Trophoblast cell (in vitro differentiated cells and primary cell): ENCODE measurements around the gene ALG2.

Source experiments
- DNase-seq, 2 donors: peaks; one replicate each; pipeline ENCODE4 v3.0.0-alpha.2; 2016
- H2AFZ ChIP-seq: 2 replicates; pipeline ENCODE4 v1.6.1; 2013; ENCODE audit warnings: low read length, moderate library complexity, mild to moderate bottlenecking; ENCODE audit not compliant: insufficient read depth, poor library complexity
- H2AK5ac ChIP-seq: 2 replicates; pipeline ENCODE4 v1.6.1; 2013; ENCODE audit warnings: mild to moderate bottlenecking, low read length
- H2BK120ac ChIP-seq: 2 replicates; pipeline ENCODE4 v1.6.1; 2013; ENCODE audit warnings: low read length, mild to moderate bottlenecking, moderate library complexity; ENCODE audit not compliant: insufficient read depth, poor library complexity
- H2BK12ac ChIP-seq: 2 replicates; pipeline ENCODE4 v1.6.1; 2013; ENCODE audit warnings: mild to moderate bottlenecking, low read length, moderate library complexity
- H2BK5ac ChIP-seq: 2 replicates; pipeline ENCODE4 v1.6.1; 2013; ENCODE audit warnings: low read length, low read depth, moderate library complexity, mild to moderate bottlenecking; ENCODE audit not compliant: poor library complexity
- H3K14ac ChIP-seq: 2 replicates; pipeline ENCODE4 v1.6.1; 2013; ENCODE audit warnings: mild to moderate bottlenecking, low read length
- H3K18ac ChIP-seq: 2 replicates; pipeline ENCODE4 v1.6.1; 2013; ENCODE audit warnings: mild to moderate bottlenecking, low read length
- H3K23ac ChIP-seq: 2 replicates; pipeline ENCODE4 v1.6.1; 2013; ENCODE audit warnings: low read length
- H3K27ac ChIP-seq: 2 replicates; pipeline ENCODE4 v1.5.1; 2013; ENCODE audit warnings: low read depth, mild to moderate bottlenecking, inconsistent platforms, low read length, moderate library complexity
- H3K27me3 ChIP-seq: 2 replicates; pipeline ENCODE4 v1.6.1; 2013; ENCODE audit warnings: inconsistent platforms, mild to moderate bottlenecking, low read length, moderate library complexity; ENCODE audit not compliant: insufficient read depth
- H3K36me3 ChIP-seq, 2 experiments: 1 replicate in 1 of 2; 2 replicates in 1 of 2; pipeline ENCODE4 v1.6.1; 2013; ENCODE audit warnings: low read length in 2 of 2, mild to moderate bottlenecking in 2 of 2, moderate library complexity in 1 of 2; ENCODE audit not compliant: insufficient read depth in 2 of 2, control insufficient read depth in 1 of 2
- H3K4ac ChIP-seq: 2 replicates; pipeline ENCODE4 v1.6.1; 2013; ENCODE audit warnings: low read depth, mild to moderate bottlenecking, low read length, moderate library complexity
- H3K4me1 ChIP-seq, 2 experiments: 1 replicate in 1 of 2; 2 replicates in 1 of 2; pipeline ENCODE4 v1.6.1; 2013; ENCODE audit warnings: low read length in 2 of 2, mild to moderate bottlenecking in 2 of 2, moderate library complexity in 1 of 2; ENCODE audit not compliant: insufficient read depth in 2 of 2, control insufficient read depth in 1 of 2
- H3K4me2 ChIP-seq: 2 replicates; pipeline ENCODE4 v1.6.1; 2013; ENCODE audit warnings: inconsistent platforms, mild to moderate bottlenecking, low read length, moderate library complexity
- H3K4me3 ChIP-seq: 2 replicates; pipeline ENCODE4 v1.5.1; 2013; ENCODE audit warnings: mild to moderate bottlenecking, low read depth, low read length, inconsistent platforms
- H3K79me1 ChIP-seq: one replicate; pipeline ENCODE4 v1.6.1; 2013; ENCODE audit warnings: low read length
- H3K79me2 ChIP-seq: 2 replicates; pipeline ENCODE4 v1.6.1; 2013; ENCODE audit warnings: low read length, mild to moderate bottlenecking; ENCODE audit not compliant: control insufficient read depth, insufficient read depth, poor library complexity
- H3K9ac ChIP-seq: 2 replicates; pipeline ENCODE4 v1.6.1; 2013; ENCODE audit warnings: mild to moderate bottlenecking, low read length
- H3K9me3 ChIP-seq: 2 replicates; pipeline ENCODE4 v1.6.1; 2013; ENCODE audit warnings: low read depth, mild to moderate bottlenecking, control low read depth, inconsistent platforms, low read length; ENCODE audit not compliant: insufficient read depth
- H4K12ac ChIP-seq: 2 replicates; pipeline ENCODE4 v1.6.1; 2013; ENCODE audit warnings: low read depth, mild to moderate bottlenecking, low read length, moderate library complexity
- H4K8ac ChIP-seq: 2 replicates; pipeline ENCODE4 v1.6.1; 2013; ENCODE audit warnings: low read depth, mild to moderate bottlenecking, low read length, moderate library complexity
- H4K91ac ChIP-seq: one replicate; pipeline ENCODE4 v1.6.1; 2013; ENCODE audit warnings: low read depth, mild to moderate bottlenecking, low read length, moderate library complexity
- WGBS: extraction: QIAGEN DNeasy Blood & Tissue Kit; methylation state at CpG from one replicate; pipeline ENCODE4 v1.1.7; 2013; ENCODE audit warnings: missing lambda C conversion rate; ENCODE audit not compliant: insufficient read length, insufficient coverage; ENCODE audit errors: extremely low coverage; 5-methylcytosine and 5-hydroxymethylcytosine counted together

The ALG2 gene

GRCh38 chr9:99259231-99259918 is 37.6 kb upstream of the ALG2 start:
- no peak overlapping the region for H3K4me2 ChIP-seq
- no peak overlapping the region for H2AK5ac ChIP-seq
- no peak overlapping the region for H3K18ac ChIP-seq
- no peak overlapping the region for H3K23ac ChIP-seq
- H2AFZ ChIP-seq: no peak overlapping the region
- WGBS: no CpG with 5 or more reads among the region's 27 CpGs
- H4K12ac ChIP-seq: no peak overlapping the region
- no peaks in the 10 kb centered on the region for H3K79me1 ChIP-seq
- H3K4me1 ChIP-seq: no peaks in the 10 kb centered on the region
- no peak overlapping the region for H3K14ac ChIP-seq
- H3K79me2 ChIP-seq: no peaks in the 10 kb centered on the region
- H3K36me3 ChIP-seq: no peaks in the 10 kb centered on the region
- H4K8ac ChIP-seq: no peak overlapping the region
- H2BK120ac ChIP-seq: no peak overlapping the region
- no peak overlapping the region for H3K4me3 ChIP-seq
- DNase-seq: no peak
- H4K91ac ChIP-seq: no peak overlapping the region
- no peak overlapping the region for H3K9ac ChIP-seq
- peaks cover 4% of the 10 kb centered on the region for H3K9me3 ChIP-seq
- H2BK5ac ChIP-seq: no peak overlapping the region
- H3K27ac ChIP-seq: no peak overlapping the region
- H3K4ac ChIP-seq: no peak overlapping the region
- no peaks in the 10 kb centered on the region for H3K27me3 ChIP-seq
- no peak overlapping the region for H2BK12ac ChIP-seq

- H4K8ac ChIP-seq: no peak overlapping the region
- H3K79me1 ChIP-seq: no peaks in the 10 kb centered on the region
- WGBS: no CpG with 5 or more reads among the region's 8 CpGs
- no peak overlapping the region for H2AFZ ChIP-seq
- no peak overlapping the region for H3K18ac ChIP-seq
- no peak overlapping the region for H2BK12ac ChIP-seq
- H3K14ac ChIP-seq: no peak overlapping the region
- DNase-seq: no peak
- no peak overlapping the region for H4K91ac ChIP-seq
- H3K9me3 ChIP-seq: peaks cover 4% of the 10 kb centered on the region
- no peaks in the 10 kb centered on the region for H3K4me1 ChIP-seq
- no peak overlapping the region for H4K12ac ChIP-seq
- no peak overlapping the region for H2BK120ac ChIP-seq
- H3K79me2 ChIP-seq: no peaks in the 10 kb centered on the region
- no peak overlapping the region for H2BK5ac ChIP-seq
- no peak overlapping the region for H3K4ac ChIP-seq
- no peak overlapping the region for H3K23ac ChIP-seq
- no peak overlapping the region for H3K27ac ChIP-seq
- no peak overlapping the region for H3K9ac ChIP-seq
- H3K4me3 ChIP-seq: no peak overlapping the region
- no peak overlapping the region for H3K4me2 ChIP-seq
- H3K27me3 ChIP-seq: no peaks in the 10 kb centered on the region
- H3K36me3 ChIP-seq: no peaks in the 10 kb centered on the region
- no peak overlapping the region for H2AK5ac ChIP-seq
These were observed 36.1 kb upstream of the ALG2 start for GRCh38 chr9:99257723-99258389.

GRCh38 chr9:99255651-99256050 is 33.9 kb upstream of the ALG2 start:
- Histone ChIP-seq H3K4me3 (no peak overlapping the region), H3K4me2 (no peak overlapping the region), H3K9ac (no peak overlapping the region), H3K23ac (no peak overlapping the region), H4K91ac (no peak overlapping the region), H2BK120ac (no peak overlapping the region), H3K4me1 (no peaks in the 10 kb centered on the region), H3K14ac (no peak overlapping the region), H3K9me3 (peaks cover 4% of the 10 kb centered on the region), H3K27me3 (no peaks in the 10 kb centered on the region), H3K18ac (no peak overlapping the region), H3K36me3 (no peaks in the 10 kb centered on the region), H2AK5ac (no peak overlapping the region), H2BK5ac (no peak overlapping the region), H3K4ac (no peak overlapping the region), H2BK12ac (no peak overlapping the region), H3K79me1 (no peaks in the 10 kb centered on the region), H4K12ac (no peak overlapping the region), H2AFZ (no peak overlapping the region), H3K79me2 (no peaks in the 10 kb centered on the region), H3K27ac (no peak overlapping the region), H4K8ac (no peak overlapping the region)
- no CpG with 5 or more reads among the region's 1 CpG for WGBS
- DNase-seq: no peak

- no peak overlapping the region for H3K23ac ChIP-seq
- WGBS: no CpG with 5 or more reads among the region's 15 CpGs
These were observed 32.2 kb upstream of the ALG2 start for GRCh38 chr9:99253772-99254431.

More at GRCh38 chr9:99253772-99254431, 32.2 kb upstream of the ALG2 start:
- H3K9ac ChIP-seq: no peak overlapping the region
- no peak overlapping the region for H3K14ac ChIP-seq
- no peaks in the 10 kb centered on the region for H3K79me2 ChIP-seq
- no peak overlapping the region for H3K27ac ChIP-seq
- no peak overlapping the region for H4K8ac ChIP-seq
- H2AK5ac ChIP-seq: no peak overlapping the region
- H3K4ac ChIP-seq: no peak overlapping the region
- H3K4me3 ChIP-seq: no peak overlapping the region
- no peak overlapping the region for H2BK120ac ChIP-seq
- no peaks in the 10 kb centered on the region for H3K36me3 ChIP-seq
- DNase-seq: peak; percentile 19
- H3K9me3 ChIP-seq: no peaks in the 10 kb centered on the region
- no peaks in the 10 kb centered on the region for H3K27me3 ChIP-seq
- no peak overlapping the region for H2BK5ac ChIP-seq
- H3K4me1 ChIP-seq: no peaks in the 10 kb centered on the region
- H4K91ac ChIP-seq: no peak overlapping the region
- no peak overlapping the region for H2AFZ ChIP-seq
- no peak overlapping the region for H2BK12ac ChIP-seq
- H3K4me2 ChIP-seq: no peak overlapping the region
- no peak overlapping the region for H4K12ac ChIP-seq
- no peaks in the 10 kb centered on the region for H3K79me1 ChIP-seq
- H3K18ac ChIP-seq: no peak overlapping the region
